GM23338 (cell line): ENCODE results near the gene RSAD1. TPM values are rescaled to one million over a fixed set of nuclear protein-coding genes. Genes with fewer than 3 reads are reported as not detected.

Experiments used
- polyA plus RNA-seq: library from polyadenylated mRNA; unstranded; fragments of >200 nt; fragmentation: Nextera tagmentation; extraction: Ambion mirVana; gene quantifications from 2 replicates; pipeline ENCODE4 v1.2.1, GENCODE V29; 2016
- total RNA-seq: library from RNA; depleted of rRNA; stranded (reverse); fragments of >200 nt; shearing (Covaris generic); gene quantifications from 2 replicates; pipeline ENCODE4 v1.2.3, GENCODE V29; 2014; rRNA removed

The RSAD1 gene
- total and polyA plus RNA-seq, 2 experiments from 2014 or later = 18.4 to 28.7 TPM

Other genes starting within 250 kb of the RSAD1 start
- 7.3 and 9.7 TPM in 2 replicates for gene TMEM92, start 204.4 kb upstream of the RSAD1 start, total RNA-seq
- gene TMEM92, start 204.4 kb upstream of the RSAD1 start, polyA plus RNA-seq = 13.4 and 18.4 TPM in 2 replicates
- 32.8 and 44.9 TPM in 2 replicates for gene XYLT2, start 132.7 kb upstream of the RSAD1 start, total RNA-seq
- 14.0 and 14.2 TPM in 2 replicates for gene XYLT2, start 132.7 kb upstream of the RSAD1 start, polyA plus RNA-seq
- 74.3 and 98.5 TPM in 2 replicates for gene MRPL27, start 105.7 kb upstream of the RSAD1 start, total RNA-seq
- 226 and 227 TPM in 2 replicates for gene MRPL27, start 105.7 kb upstream of the RSAD1 start, polyA plus RNA-seq
- gene EME1, start 105.6 kb upstream of the RSAD1 start, total RNA-seq = 5.9 and 15.9 TPM in 2 replicates
- 14.4 and 14.7 TPM in 2 replicates for gene EME1, start 105.6 kb upstream of the RSAD1 start, polyA plus RNA-seq
- 109 and 124 TPM in 2 replicates for gene LRRC59, start 81.3 kb upstream of the RSAD1 start, total RNA-seq
- 46.4 and 47.1 TPM in 2 replicates for gene LRRC59, start 81.3 kb upstream of the RSAD1 start, polyA plus RNA-seq
- 12.4 and 12.8 TPM in 2 replicates for gene ACSF2, start 52.6 kb upstream of the RSAD1 start, total RNA-seq
- gene ACSF2, start 52.6 kb upstream of the RSAD1 start, polyA plus RNA-seq = 6.9 and 7.5 TPM in 2 replicates
- not detected in 2 replicates for gene CHAD, start 10.0 kb upstream of the RSAD1 start, total RNA-seq
- 0.18 TPM in 1 of 2 replicates, not detected in the other for gene CHAD, start 10.0 kb upstream of the RSAD1 start, polyA plus RNA-seq
- gene MYCBPAP, start 29.6 kb downstream of the RSAD1 start, total RNA-seq = 0.63 and 4.6 TPM in 2 replicates
- gene MYCBPAP, start 29.6 kb downstream of the RSAD1 start, polyA plus RNA-seq = 1.7 and 1.8 TPM in 2 replicates
- 7.7 and 13.7 TPM in 2 replicates for gene EPN3, start 53.9 kb downstream of the RSAD1 start, total RNA-seq
- 2.2 and 2.3 TPM in 2 replicates for gene EPN3, start 53.9 kb downstream of the RSAD1 start, polyA plus RNA-seq
- 17.4 and 32.7 TPM in 2 replicates for gene SPATA20, start 68.3 kb downstream of the RSAD1 start, total RNA-seq
- gene SPATA20, start 68.3 kb downstream of the RSAD1 start, polyA plus RNA-seq = 12.5 and 13.8 TPM in 2 replicates
- 3.6 and 5.1 TPM in 2 replicates for gene CACNA1G, start 81.9 kb downstream of the RSAD1 start, total RNA-seq
- 1.1 and 1.4 TPM in 2 replicates for gene CACNA1G, start 81.9 kb downstream of the RSAD1 start, polyA plus RNA-seq
- gene ABCC3, start 156.0 kb downstream of the RSAD1 start, total RNA-seq = 0.27 TPM in 1 of 2 replicates, not detected in the other
- gene ABCC3, start 156.0 kb downstream of the RSAD1 start, polyA plus RNA-seq = not detected in 2 replicates
- gene ANKRD40, start 229.1 kb downstream of the RSAD1 start, total RNA-seq = 35.5 and 42.1 TPM in 2 replicates
- gene ANKRD40, start 229.1 kb downstream of the RSAD1 start, polyA plus RNA-seq = 19.0 and 19.8 TPM in 2 replicates
- gene LUC7L3, start 240.7 kb downstream of the RSAD1 start, total RNA-seq = 58.0 and 69.3 TPM in 2 replicates
- gene LUC7L3, start 240.7 kb downstream of the RSAD1 start, polyA plus RNA-seq = 369 and 501 TPM in 2 replicates